ENCODE data around the gene PDGFRB.

PDGFRB gene

DNA sequence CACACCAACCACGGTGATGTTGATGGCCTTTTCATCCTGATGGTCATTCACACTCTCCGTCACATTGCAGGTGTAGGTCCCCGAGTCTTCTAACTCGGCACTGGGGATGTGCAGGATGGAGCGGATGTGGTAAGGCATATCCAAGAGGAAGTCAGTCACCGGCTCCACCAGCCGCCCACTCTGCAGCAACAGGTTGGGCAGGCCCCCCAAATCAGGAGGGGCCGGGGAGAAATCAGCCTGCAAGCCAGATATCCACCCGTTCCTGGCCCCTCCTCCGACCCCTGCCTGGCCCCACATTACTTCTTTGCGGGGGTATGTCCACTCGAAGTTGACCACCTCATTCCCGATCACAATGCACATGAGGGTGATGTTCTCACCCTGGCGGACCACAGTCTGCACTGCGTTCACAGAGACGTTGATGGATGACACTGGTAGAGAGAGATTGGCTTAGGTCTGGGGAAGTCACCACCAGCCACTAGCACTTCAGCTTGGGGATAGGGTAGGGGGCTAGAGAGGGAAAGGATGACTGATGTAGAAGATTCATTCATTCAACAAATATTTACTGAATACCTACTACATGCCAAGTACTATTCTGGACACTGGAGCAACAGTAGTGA lies 22.0 kb downstream of the PDGFRB start:
- in situ Hi-C loops (cut with HindIII; ENCODE audit: low sequenced_read_pairs), result no loop called here

DNA sequence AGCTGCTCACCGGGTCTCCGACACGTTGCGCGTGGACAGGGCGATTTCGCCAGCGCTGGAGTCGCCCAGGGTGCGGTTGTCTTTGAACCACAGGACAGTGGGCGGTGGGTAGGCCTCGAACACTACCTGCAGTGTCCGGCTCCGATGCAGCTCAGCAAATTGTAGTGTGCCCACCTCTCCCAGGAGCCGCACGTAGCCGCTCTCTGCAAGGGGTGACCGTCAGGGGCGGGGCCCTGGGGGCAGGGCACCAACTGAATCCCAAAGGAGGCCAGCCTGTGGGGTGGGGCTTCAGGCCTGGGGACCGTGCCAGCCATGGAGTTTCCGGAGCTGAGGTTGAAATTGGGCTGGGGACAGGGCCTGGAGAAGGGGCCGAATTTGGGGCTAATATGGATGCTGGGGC lies 22.9 kb downstream of the PDGFRB start:
- in situ Hi-C loops (cut with HindIII; ENCODE audit: low sequenced_read_pairs), result no loop called here

DNA sequence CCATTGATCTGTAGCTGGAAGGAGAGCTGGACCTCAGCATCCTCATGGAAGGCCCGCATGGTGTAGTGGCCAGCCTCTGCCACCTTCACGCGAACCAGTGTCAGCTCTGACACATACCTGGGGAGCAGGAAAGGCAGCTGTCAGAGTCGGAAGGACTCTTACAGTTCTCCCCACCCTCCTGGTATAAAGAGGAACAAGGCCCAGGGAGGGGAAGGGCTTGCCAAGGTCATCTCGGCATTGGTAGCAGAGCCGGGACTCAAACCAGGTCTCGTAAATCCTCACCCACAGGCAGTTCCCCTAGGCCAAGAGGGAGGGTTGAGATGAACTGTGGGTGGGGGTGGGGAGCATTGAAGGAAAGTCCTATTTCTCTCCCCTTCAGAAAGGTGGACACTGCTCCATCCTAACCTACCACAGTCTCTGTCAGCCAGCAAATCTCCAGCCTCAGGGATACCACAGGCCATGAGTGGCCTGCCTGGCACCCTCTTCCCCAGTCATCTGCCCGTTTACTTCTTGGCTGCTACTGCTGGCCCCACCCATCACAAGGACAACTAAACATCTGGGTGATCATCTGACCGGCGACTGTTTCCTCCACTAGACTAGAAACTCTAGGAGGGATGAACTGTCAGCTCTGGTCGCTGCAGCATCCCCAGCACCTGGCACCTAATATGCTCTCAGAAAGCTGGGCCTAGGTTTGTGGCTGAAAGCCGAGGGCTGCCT lies 23.5 kb downstream of the PDGFRB start:
- in situ Hi-C loops (cut with HindIII; ENCODE audit: low sequenced_read_pairs), result no loop called here

DNA sequence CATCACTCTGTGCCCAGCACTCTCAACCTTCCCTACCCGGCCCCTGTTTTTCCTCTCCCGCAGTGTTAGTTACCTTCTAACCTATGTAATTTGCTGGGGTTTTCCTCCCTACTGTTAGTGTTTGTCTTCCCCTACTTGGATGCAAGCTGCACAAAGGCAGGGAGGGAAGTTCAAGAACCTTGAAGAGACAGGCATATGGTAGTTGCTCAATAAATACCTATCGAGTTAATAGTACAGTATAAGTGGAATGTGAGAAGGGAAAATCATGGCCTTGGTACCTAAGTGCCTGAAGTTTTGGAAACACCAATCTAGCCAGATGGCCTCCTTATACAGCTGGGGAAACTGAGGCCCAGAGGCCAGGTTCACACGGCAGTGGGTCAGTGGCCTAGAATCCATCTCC lies 24.2 kb downstream of the PDGFRB start:
- in situ Hi-C loops (cut with HindIII; ENCODE audit: low sequenced_read_pairs), result no loop called here

DNA sequence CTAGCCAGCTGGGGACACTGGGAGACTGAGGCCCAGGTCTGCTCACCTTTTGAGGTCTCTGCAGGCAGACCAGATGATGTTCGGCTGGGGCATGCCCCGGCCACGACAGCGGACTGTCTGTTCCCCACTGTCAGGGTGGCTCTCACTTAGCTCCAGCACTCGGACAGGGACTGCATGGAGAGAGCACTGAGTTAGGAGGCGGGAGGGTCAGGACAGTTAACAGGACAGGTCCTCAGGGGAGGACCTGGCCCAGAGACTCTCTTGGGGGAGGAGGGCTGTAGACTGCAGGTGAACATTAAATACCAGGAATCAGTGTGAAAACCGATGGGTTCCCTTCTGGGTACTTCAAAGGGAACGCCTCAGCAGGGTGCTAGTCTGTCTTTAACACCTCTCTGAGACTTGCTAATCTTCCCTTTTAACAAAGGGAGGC lies 25.1 kb downstream of the PDGFRB start:
- in situ Hi-C loops (cut with HindIII; ENCODE audit: low sequenced_read_pairs), result no loop called here

DNA sequence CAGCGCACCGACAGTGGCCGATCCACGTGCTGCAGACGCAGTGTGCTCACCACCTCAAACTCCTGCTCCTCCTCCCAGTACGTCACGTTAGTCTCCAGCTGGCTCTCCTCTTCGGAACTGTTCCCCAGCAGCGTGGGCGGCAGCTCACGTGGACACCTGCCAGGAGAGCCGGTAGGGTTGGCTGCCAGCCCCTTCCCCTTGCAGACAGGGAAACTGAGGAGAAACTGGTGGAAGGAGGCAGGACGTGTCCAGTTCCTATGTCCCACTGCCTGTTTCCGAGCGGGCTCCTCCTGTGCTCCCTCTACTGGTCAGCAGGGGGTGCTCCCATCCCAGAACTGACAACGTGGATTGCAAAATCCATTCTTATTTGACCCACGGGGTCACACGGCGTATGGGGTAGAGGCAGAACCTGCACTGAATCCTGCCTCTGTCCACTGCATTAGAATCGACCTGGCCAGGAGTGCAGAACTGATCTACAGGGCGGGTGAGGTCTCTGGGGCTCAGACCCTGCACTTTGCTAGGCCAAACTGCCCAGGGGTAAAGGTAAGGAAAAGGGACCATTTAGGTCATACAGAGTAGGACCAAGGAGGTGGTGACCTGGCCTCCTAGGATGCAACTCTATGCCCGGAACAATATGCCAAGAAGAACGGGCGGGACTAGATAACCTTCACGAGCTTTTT lies 25.7 kb downstream of the PDGFRB start:
- in situ Hi-C loops (cut with HindIII; ENCODE audit: low sequenced_read_pairs), result no loop called here

DNA sequence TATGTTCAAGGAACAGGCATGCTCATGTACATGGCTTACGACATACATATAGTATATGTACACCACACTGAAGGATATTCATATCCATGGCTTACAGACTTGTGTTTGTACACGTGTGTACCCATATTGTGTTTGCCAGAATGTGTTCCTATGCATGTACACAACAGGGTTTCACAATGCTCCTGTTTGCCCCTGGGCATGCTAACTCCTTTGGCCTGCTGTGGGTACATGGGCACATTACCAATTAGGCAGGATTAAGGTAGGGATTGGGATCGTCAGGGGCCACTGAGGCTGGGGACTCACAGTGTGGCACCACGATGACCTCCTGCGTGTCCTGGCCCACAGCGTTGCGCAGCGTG lies 26.2 kb downstream of the PDGFRB start:
- in situ Hi-C loops (cut with HindIII; ENCODE audit: low sequenced_read_pairs), result no loop called here

DNA sequence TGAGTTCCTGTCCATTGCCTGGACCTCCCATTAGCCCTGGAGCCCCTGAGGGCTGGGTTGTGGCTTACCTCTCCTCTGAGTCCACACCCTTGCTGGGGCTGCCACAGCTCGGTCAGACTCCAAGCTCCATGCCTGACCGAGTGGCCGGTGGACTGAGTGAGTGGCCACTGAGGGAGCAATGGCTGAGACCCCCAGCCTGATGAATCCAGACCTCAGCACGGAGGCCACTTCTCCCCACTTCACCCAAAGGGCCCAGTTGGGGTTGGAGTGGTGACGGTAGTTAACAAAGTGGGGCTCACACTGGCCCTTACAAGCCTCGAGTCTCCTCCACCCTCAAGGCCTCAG lies 28.8 kb downstream of the PDGFRB start:
- in situ Hi-C loops (cut with HindIII; ENCODE audit: low sequenced_read_pairs), result no loop called here

DNA sequence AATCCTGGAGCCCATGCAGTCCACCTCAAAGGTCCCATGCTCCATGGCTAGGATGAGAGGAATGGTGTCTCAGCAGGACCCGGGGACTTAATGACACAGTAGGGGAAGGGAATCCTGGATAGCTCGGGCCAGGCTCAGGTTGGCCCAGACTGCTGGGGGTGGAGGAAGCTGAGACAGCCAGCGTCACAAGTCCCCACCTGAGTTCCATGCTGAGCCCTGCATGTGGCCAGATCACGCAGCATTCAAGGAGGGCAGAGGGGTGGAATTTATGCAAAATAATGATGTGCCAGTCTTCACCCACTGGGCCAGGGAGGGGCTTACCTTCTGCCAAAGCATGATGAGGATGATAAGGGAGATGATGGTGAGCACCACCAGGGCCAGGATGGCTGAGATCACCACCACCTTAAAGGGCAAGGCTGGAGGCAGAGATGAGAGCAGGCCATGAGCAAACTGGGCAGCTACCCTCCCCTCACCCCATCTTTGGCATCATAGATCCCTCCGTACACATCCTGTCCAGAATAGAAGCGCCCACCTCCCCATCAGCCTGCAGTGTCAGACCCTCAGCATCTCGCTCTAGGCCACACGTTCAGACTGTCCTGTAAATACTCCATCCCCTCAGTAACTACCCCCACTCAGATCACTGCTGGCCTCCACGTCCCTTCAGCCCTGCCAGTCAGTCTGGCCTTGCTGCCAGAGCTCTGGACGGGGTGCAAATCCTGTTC lies 29.3 kb downstream of the PDGFRB start:
- in situ Hi-C loops (cut with HindIII; ENCODE audit: low sequenced_read_pairs), result no loop called here

DNA sequence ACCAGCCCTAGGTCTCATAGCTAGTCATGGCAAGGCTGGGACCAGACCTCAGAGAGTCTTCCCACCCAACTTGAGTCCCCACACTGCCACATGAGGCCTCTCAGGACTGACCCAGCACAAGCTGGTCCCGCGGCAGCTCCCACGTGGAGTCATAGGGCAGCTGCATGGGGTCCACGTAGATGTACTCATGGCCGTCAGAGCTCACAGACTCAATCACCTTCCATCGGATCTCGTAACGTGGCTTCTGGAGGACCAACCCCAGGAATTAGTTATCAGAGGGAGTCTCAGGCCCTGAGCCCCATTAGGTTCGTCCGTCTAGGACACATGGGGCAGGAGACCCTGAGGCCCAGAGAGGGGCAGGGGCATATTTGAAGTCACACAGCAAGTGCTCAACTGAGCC lies 30.3 kb downstream of the PDGFRB start:
- in situ Hi-C loops (cut with HindIII; ENCODE audit: low sequenced_read_pairs), result no loop called here

DNA sequence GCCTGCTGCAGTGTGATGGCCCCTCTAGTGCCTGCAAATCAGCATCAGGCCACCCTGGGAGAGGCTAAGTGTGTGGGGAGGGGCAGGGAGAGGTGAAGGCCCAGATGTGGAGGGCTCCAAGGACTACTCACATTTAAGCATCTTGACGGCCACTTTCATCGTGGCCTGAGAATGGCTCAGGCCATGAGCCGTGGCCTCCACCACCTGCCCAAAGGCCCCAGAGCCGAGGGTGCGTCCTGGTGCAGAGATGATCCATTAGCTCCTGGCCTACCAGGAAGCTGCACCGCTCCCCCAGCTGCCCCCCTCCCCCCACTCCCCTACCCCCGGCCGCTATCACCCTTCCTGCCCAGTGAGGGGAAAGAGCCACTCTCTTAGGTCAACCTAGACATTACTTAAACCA lies 31.0 kb downstream of the PDGFRB start:
- in situ Hi-C loops (cut with HindIII; ENCODE audit: low sequenced_read_pairs), result no loop called here

DNA sequence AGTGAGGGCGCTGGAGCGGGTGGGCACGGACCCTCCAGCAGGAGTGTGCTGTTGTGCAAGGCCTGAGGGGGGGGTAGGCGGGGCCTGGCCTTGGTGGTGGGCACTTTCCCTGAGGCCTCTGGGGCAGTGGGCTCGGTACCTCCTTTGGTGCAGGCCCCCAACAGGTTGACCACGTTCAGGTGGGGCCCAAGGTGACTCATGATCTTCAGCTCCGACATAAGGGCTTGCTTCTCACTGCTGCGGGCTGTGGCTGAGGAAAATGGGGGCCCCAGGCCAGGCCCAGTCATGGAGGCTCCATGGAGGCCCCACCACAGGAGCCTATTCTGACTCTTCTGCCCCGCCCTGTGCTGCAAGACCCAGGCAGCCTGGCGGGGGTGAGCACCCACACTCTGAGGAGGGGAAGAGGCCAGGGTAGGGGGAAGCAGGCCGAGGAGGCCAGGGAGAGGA lies 31.5 kb downstream of the PDGFRB start:
- in situ Hi-C loops (cut with HindIII; ENCODE audit: low sequenced_read_pairs), result no loop called here

DNA sequence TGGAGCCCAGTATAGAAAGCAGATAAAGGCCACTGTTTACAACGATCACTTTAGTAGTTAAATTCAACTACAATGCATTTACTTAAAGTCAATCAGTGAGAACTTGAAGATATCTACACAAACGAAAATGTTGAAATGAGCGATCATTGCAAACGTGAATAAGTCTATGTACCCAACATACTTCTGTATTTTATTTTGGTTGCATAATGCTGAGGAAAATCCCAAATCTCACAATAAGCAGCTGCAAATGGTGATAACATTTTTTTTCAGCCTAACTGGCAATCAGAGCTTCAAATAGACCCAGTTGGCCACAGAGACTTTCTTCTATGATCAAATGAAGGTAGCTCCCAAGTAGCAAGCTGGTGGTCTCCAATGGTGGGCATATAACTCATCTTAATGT lies 32.1 kb downstream of the PDGFRB start:
- in situ Hi-C loops (cut with HindIII; ENCODE audit: low sequenced_read_pairs), result no loop called here

DNA sequence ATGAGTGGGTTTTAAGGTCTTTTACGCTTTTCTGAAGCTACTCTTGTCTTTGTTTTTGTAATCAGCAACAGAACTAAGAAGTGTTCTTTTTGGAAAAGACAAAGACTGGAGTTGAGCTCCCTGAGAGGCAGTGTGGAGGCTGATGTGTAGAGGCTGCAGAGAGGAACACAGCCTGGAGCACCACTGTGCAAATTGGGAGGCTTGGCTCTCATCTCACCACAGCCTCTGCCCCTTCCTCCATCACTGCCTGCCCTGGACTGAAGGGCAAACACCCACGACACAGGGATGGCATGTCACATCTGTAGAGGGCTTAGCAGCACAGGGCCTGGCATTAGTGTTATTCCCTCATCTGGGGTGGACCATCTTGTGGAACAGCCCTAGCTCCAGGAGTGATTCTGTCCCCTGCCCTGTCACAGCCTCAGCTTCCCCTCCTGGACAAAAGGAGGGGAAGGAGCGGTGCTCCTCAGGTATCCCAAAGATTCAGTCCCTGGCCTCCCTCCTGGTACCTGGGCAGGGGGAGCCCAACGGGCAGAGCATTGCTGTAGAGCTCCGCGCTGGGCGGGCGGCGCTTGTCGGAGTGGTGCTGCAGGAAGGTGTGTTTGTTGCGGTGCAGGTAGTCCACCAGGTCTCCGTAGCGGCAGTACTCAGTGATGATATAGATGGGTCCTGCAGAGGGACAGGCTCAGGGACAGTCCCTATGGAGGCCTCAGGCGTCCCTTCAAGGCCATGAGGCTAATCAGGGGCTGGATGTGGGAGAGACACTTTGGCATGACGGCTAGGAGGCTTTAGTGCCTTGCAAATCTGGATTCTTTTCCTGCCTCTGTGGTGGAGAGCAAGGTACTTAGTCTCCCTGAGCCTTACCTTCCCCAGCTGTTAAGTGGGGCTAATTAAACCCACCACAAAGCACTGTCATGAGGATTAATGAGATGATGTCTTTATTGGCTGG lies 32.8 kb downstream of the PDGFRB start:
- in situ Hi-C loops (cut with HindIII; ENCODE audit: low sequenced_read_pairs), result no loop called here

DNA sequence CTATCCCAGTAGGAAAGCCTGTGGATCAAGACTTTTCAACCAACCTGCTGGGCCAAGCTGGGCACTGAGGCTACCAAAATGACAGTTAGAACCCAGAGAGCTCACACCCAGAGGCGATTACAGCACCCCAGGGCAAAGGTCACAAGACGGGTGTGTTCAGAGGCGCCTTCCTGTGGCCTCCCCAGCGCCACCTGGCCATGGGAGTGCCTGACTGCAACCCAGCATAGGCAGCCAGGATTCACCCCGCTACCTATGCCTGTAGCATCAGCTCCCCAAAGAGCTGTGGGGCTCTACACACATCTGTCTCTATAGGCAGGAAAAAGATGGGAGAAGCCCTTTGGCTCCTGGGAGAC lies 33.5 kb downstream of the PDGFRB start:
- in situ Hi-C loops (cut with HindIII; ENCODE audit: low sequenced_read_pairs), result no loop called here

DNA sequence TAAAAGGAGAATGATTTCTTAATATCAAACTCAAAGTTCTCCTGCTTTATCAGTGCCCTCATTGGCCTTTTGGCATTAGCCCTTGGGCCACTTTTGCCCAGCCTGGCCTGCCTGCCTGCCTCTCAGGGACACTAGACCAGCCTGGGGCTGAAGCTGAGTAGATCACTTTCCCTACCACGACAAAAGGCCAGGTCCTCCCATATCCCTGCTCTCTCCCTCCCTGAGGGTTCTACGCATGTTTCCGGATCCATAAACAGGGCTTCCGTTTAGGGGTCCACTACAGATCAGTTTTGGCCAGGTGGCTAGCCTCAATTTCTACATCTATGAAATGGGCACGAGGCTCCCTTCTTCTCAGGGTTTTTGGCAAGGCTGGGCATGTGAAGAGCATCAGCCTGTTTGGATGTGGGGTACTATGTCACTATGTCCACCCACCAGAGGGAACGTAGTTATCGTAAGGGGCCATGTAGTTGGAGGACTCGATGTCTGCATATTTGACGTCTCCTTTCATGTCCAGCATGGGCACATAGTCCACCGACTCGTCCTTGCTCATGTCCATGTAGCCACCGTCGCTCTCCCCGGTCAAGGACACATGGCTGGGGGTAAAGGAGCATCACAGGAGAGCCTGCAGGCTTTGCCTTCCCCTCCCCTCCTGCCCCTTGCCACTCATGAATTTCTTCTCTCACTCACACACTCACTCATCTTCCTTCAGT lies 34.0 kb downstream of the PDGFRB start:
- in situ Hi-C loops (cut with HindIII; ENCODE audit: low sequenced_read_pairs), result no loop called here

DNA sequence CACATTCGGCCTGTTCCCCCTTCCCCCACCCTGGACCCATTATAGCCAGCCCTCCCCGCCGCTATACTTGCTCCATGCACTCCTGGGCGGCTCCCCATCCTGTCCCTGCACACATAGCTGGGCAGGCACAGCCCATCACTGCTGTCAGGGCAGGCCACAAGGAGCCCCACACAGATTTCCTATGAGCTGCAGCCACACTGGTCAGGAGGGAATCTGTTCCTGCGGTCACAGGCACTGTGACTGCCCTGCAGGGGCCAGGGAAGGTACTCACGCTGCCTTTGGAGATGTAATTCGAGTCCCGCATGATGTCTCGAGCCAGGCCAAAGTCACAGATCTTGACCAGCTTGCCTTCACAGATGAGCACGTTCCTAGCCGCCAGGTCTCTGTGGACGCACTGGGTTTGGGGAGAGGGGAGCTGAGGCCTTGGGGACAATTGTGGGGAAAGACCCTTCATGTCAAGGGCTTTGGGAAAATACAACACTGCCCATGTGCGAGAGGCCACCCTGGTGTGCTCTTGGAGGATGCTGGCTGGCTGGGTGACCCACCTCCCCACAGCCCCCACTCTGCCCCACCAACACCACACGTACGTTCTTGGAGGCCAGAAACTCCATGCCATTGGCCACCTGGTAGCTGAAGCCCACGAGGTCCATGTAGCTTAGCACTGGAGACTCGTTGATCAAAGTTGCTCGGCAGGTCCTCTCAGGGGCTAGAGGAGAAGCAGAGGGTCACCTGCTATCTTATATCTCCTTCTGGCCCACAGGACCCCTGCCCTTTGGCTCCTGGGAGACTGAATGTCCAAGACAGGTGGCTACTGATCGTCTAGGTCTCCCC lies 34.8 kb downstream of the PDGFRB start:
- in situ Hi-C loops (cut with HindIII; ENCODE audit: low sequenced_read_pairs), result no loop called here

DNA sequence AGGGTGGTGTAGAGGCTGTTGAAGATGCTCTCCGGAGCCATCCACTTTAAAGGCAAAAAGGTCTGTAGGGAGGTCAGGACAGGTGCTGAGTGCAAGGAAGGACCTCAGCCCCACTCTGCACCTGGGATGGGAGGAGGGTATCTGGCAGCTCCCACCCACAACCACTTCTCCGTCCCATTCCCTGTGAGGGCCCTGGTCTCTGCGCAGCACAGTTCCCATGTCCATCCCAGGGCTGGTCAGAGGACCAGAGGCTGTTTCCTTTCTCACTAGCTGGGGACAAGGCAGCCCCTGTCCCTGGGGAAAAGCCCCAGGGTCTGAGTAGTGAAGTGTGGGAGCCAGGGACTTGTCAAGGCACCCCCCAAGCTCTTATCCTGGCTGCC lies 35.6 kb downstream of the PDGFRB start:
- in situ Hi-C loops (cut with HindIII; ENCODE audit: low sequenced_read_pairs), result no loop called here

DNA sequence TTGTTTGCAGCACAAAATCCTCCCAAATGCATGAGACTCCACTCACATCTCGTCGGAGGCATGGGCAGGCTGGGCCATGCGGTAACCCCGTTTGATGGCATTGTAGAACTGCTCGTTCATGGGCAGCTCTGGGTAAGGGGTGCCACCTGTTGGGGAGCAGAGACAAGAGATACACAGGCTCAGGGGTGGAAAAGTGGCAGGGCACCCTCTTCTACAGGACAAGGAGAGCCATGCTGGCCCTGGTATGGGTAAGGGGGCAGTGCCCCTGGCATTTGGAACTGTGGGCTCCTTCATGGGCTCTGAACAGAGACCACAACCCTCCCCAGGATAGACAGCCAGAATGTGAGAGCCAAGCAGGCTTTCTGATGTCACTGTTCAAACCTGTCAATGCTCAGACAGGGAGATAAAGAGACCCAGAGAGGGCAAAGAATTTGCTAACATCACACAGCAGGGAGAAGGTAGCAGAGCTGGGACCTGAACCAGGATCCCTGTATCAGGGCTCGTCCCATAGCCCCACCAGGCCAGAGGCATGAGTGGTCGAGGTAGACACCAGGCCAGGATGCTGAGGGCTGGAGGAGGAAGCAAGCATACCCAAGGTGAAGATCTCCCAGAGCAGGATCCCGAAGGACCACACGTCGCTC lies 36.1 kb downstream of the PDGFRB start:
- in situ Hi-C loops (cut with HindIII; ENCODE audit: low sequenced_read_pairs), result no loop called here
